PC-9 (cell line): ENCODE results near the gene PRDM13. TPM values are rescaled to one million over a fixed set of nuclear protein-coding genes. Genes with fewer than 3 reads are reported as not detected.

Experiments used
- BruUV-seq: library from RNA; stranded (reverse); fragments of 400-500 nt; replicated peaks from 2 replicates; lab custom pipeline; 2021; lab: Mats Ljungman, UMichigan
- CTCF ChIA-PET: fragments of 300-600 bp; sonication (Branson Sonifier 250); formaldehyde crosslinking; loops from one replicate; lab custom pipeline; 2022; ENCODE audit warnings: antibody characterized with exemption; lab: Charles Lee
- POLR2A ChIA-PET: fragments of 300-600 bp; sonication (Branson Sonifier 250); formaldehyde crosslinking; loops from one replicate; lab custom pipeline; 2022; ENCODE audit warnings: antibody characterized with exemption; ENCODE audit not compliant: unreplicated experiment; lab: Charles Lee
- DNase-seq, 2 experiments: peaks; one replicate each; pipeline versions ENCODE4 v3.0.0 to v3.0.0-alpha.2; 2015 to 2022; ENCODE audit warnings: mixed read lengths in 1 of 2
- H2AFZ ChIP-seq: fragments of 200-600 bp; sonication (generic); 2 replicates; pipeline ENCODE4 v1.8.1; 2017; ENCODE audit warnings: antibody characterized with exemption
- H3F3A ChIP-seq: fragments of 200-600 bp; sonication (generic); 2 replicates; pipeline ENCODE4 v1.8.1; 2017; ENCODE audit warnings: antibody characterized with exemption, mild to moderate bottlenecking, low read depth; ENCODE audit not compliant: insufficient read depth
- H3K27ac ChIP-seq: fragments of 200-600 bp; sonication (generic); 2 replicates; pipeline ENCODE4 v1.6.1; 2016; ENCODE audit warnings: mixed run types
- H3K27me3 ChIP-seq: fragments of 200-600 bp; sonication (generic); 2 replicates; pipeline ENCODE4 v1.6.1; 2016; ENCODE audit warnings: low read depth, mixed run types; ENCODE audit not compliant: insufficient read depth
- H3K36me3 ChIP-seq: fragments of 200-600 bp; sonication (generic); 2 replicates; pipeline ENCODE4 v1.6.1; 2016; ENCODE audit warnings: low read depth, mixed run types
- H3K4me1 ChIP-seq: fragments of 200-600 bp; sonication (generic); replicated peaks from 2 replicates; pipeline ENCODE4 v1.6.1; 2016; ENCODE audit warnings: mixed run types; ENCODE audit not compliant: insufficient read depth
- H3K4me2 ChIP-seq: fragments of 200-600 bp; sonication (generic); 2 replicates; pipeline ENCODE4 v1.6.1; 2017; ENCODE audit warnings: mixed run types
- H3K4me3 ChIP-seq: fragments of 200-600 bp; sonication (generic); 2 replicates; pipeline ENCODE4 v1.6.1; 2016; ENCODE audit warnings: mixed run types
- H3K79me2 ChIP-seq: fragments of 200-600 bp; sonication (generic); 2 replicates; pipeline ENCODE4 v1.6.1; 2017; ENCODE audit warnings: low read depth, mixed run types
- H3K9me2 ChIP-seq: fragments of 200-600 bp; sonication (generic); 2 replicates; pipeline ENCODE4 v1.8.1; 2017; ENCODE audit warnings: mild to moderate bottlenecking; ENCODE audit not compliant: insufficient read depth
- H3K9me3 ChIP-seq: fragments of 200-600 bp; sonication (generic); 2 replicates; pipeline ENCODE4 v1.8.1; 2016; ENCODE audit warnings: low read depth; ENCODE audit not compliant: insufficient read depth
- H4K20me1 ChIP-seq: fragments of 200-600 bp; sonication (generic); 2 replicates; pipeline ENCODE4 v1.8.1; 2017; ENCODE audit not compliant: insufficient read depth
- CTCF ChIP-seq: fragments of 200-600 bp; sonication (generic); conservative IDR thresholded peaks from 2 replicates; pipeline ENCODE4 v1.6.1; 2017; ENCODE audit warnings: mixed run types, antibody characterized with exemption, mild to moderate bottlenecking, moderate library complexity
- EZH2 ChIP-seq: fragments of 200-600 bp; sonication (generic); IDR thresholded peaks from 2 replicates; pipeline ENCODE4 v1.8.0; 2017; ENCODE audit warnings: antibody characterized with exemption, low read depth
- intact Hi-C: fragments of 100-400 bp; cut with micrococcal nuclease; formaldehyde crosslinking; loops from one replicate; pipeline ENCODE4 v1.10.0; 2022; ENCODE audit not compliant: unreplicated experiment
- total RNA-seq: library from RNA; stranded (reverse); gene quantifications from 2 replicates; pipeline ENCODE4 v1.2.3, GENCODE V29; 2021

Gene PRDM13
- total RNA-seq, 1 experiment from 2014 or later = not detected

DNA sequence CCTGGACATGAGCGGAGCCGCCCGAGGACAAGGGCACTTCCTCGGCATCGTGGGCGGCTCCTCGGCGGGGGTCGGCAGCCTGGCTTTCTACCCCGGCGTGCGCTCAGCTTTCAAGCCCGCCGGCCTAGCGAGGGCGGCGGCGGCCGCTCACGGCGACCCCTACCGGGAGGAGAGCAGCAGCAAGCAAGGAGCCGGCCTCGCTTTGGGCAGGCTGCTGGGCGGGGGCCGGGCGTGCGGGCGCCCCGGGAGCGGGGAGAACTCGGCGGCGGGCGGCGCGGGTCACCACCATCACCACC, 6.7 kb downstream of the PRDM13 start:
- Histone ChIP-seq H3K27ac (no peak overlapping the region), H3K36me3 (no peaks in the 10 kb centered on the region), H3K4me3 (no peak overlapping the region), H2AFZ (no peak overlapping the region), H3K4me1 (no peaks in the 10 kb centered on the region), H3K27me3 (no peaks in the 10 kb centered on the region), H3K9me2 (no peaks in the 10 kb centered on the region), H3K79me2 (no peaks in the 10 kb centered on the region), H3F3A (no peaks in the 10 kb centered on the region), H4K20me1 (no peaks in the 10 kb centered on the region), H3K9me3 (no peaks in the 10 kb centered on the region), H3K4me2 (no peak overlapping the region)
- ChIA-PET POLR2A (no interaction called here), CTCF (no interaction called here)
- TF ChIP-seq CTCF (no peak), EZH2 (no peak)
- no peak for DNase-seq
- intact Hi-C loops = no loop called here
- no TSS peak for BruUV-seq

DNA sequence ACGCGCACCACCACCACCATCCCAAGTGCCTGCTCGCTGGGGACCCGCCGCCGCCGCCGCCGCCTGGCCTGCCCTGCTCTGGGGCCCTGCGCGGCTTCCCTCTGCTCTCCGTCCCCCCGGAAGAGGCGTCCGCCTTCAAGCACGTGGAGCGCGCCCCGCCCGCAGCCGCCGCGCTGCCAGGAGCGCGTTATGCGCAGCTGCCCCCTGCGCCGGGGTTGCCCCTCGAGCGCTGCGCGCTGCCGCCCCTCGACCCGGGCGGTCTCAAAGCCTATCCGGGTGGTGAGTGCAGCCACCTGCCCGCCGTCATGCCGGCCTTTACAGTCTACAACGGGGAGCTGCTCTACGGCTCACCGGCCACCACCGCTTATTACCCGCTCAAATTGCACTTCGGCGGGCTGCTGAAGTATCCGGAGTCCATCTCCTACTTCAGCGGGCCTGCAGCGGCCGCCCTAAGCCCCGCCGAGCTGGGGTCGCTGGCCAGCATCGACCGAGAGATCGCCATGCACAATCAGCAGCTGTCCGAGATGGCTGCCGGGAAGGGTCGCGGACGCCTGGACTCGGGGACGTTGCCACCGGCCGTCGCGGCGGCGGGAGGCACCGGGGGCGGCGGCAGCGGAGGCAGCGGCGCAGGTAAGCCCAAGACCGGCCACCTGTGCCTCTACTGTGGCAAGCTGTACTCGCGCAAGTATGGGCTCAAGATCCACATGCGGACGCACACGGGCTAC, 7.2 kb downstream of the PRDM13 start:
- H3K9me3 ChIP-seq = no peaks in the 10 kb centered on the region
- no peak overlapping the region for H3K4me2 ChIP-seq
- DNase-seq = no peak
- H4K20me1 ChIP-seq = no peaks in the 10 kb centered on the region
- H3K9me2 ChIP-seq = no peaks in the 10 kb centered on the region
- no peaks in the 10 kb centered on the region for H3K27me3 ChIP-seq
- BruUV-seq = no TSS peak
- H3K4me3 ChIP-seq = no peak overlapping the region
- CTCF ChIA-PET = no interaction called here
- no peaks in the 10 kb centered on the region for H3K4me1 ChIP-seq
- intact Hi-C loops = no loop called here
- no peak overlapping the region for H3K27ac ChIP-seq
- POLR2A ChIA-PET = no interaction called here
- no peak overlapping the region for H2AFZ ChIP-seq
- H3K79me2 ChIP-seq = no peaks in the 10 kb centered on the region
- TF ChIP-seq CTCF (no peak), EZH2 (no peak)
- H3F3A ChIP-seq = no peaks in the 10 kb centered on the region
- H3K36me3 ChIP-seq = no peaks in the 10 kb centered on the region

- ChIA-PET POLR2A (no interaction called here), CTCF (no interaction called here)
- no peak for TF ChIP-seq CTCF
- no peak for TF ChIP-seq EZH2
- H3K9me2 ChIP-seq = no peaks in the 10 kb centered on the region
- peaks cover 5% of the 10 kb centered on the region; the same call in 1 of the 2 replicates for H3K27me3 ChIP-seq
- H3K36me3 ChIP-seq = no peaks in the 10 kb centered on the region
- H3F3A ChIP-seq = no peaks in the 10 kb centered on the region
- DNase-seq = no peak
- no peaks in the 10 kb centered on the region for H3K4me1 ChIP-seq
- no peak overlapping the region for H3K4me2 ChIP-seq
- BruUV-seq = no TSS peak
- no peaks in the 10 kb centered on the region; the same call in 1 of the 2 replicates for H3K9me3 ChIP-seq
- no peak overlapping the region for H3K27ac ChIP-seq
- no peaks in the 10 kb centered on the region for H4K20me1 ChIP-seq
- no peak overlapping the region for H2AFZ ChIP-seq
- H3K4me3 ChIP-seq = no peak overlapping the region
- intact Hi-C loops = no loop called here
- no peaks in the 10 kb centered on the region for H3K79me2 ChIP-seq
Measured at GRCh38 chr6:99614430-99615186, 8.0 kb downstream of the PRDM13 start.
